Astrocyte of the cerebellum (primary cell): ENCODE measurements around the gene PHC1.

ENCODE experiments used
- DNase-seq: peaks from one replicate; pipeline ENCODE4 v3.0.0-alpha.2; 2011; ENCODE audit warnings: low read depth
- H3K4me3 ChIP-seq: 2 replicates; pipeline ENCODE4 v1.5.1; 2011; ENCODE audit warnings: mild to moderate bottlenecking, low read depth, low read length, moderate library complexity
- in situ Hi-C: cut with HindIII; loops from 2 replicates; pipeline ENCODE4 v1.10.0; 2017; ENCODE audit warnings: low sequenced_read_pairs
- TF ChIP-seq, protein P1 (sequence below): IDR thresholded peaks from 2 replicates; pipeline ENCODE4 v1.5.1; 2012; ENCODE audit warnings: low read length, low read depth, moderate library complexity, mild to moderate bottlenecking; ENCODE audit errors: missing control alignments

PHC1 gene

GRCh38 chr12:8948701-8949341, 34.5 kb downstream of the PHC1 start:
- in situ Hi-C loops: no loop called here
- TF ChIP-seq, protein P1, sequence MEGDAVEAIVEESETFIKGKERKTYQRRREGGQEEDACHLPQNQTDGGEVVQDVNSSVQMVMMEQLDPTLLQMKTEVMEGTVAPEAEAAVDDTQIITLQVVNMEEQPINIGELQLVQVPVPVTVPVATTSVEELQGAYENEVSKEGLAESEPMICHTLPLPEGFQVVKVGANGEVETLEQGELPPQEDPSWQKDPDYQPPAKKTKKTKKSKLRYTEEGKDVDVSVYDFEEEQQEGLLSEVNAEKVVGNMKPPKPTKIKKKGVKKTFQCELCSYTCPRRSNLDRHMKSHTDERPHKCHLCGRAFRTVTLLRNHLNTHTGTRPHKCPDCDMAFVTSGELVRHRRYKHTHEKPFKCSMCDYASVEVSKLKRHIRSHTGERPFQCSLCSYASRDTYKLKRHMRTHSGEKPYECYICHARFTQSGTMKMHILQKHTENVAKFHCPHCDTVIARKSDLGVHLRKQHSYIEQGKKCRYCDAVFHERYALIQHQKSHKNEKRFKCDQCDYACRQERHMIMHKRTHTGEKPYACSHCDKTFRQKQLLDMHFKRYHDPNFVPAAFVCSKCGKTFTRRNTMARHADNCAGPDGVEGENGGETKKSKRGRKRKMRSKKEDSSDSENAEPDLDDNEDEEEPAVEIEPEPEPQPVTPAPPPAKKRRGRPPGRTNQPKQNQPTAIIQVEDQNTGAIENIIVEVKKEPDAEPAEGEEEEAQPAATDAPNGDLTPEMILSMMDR: no peak
- peak overlapping the region; percentile 92 for H3K4me3 ChIP-seq
- DNase-seq: no peak

GRCh38 chr12:8949342-8950220, 35.3 kb downstream of the PHC1 start, which contains the start of gene M6PR:
M6PR (minus strand) TSS chr12:8949645; CDS start chr12:8946404, 3,241 bp downstream.
- in situ Hi-C loops: no loop called here
- peak within 1 kb of the TSS; percentile 92 for H3K4me3 ChIP-seq
- peak; percentile 86 for DNase-seq
- TF ChIP-seq, protein P1: peak; percentile 60

GRCh38 chr12:8950221-8950527, 35.9 kb downstream of the PHC1 start:
- peak overlapping the region; percentile 92 for H3K4me3 ChIP-seq
- DNase-seq: no peak
- in situ Hi-C loops: no loop called here
- TF ChIP-seq, protein P1: no peak

GRCh38 chr12:8950702-8951478, 36.6 kb downstream of the PHC1 start:
- TF ChIP-seq, protein P1: no peak
- in situ Hi-C loops: no loop called here
- H3K4me3 ChIP-seq: peak overlapping the region; percentile 92
- DNase-seq: no peak

DNA sequence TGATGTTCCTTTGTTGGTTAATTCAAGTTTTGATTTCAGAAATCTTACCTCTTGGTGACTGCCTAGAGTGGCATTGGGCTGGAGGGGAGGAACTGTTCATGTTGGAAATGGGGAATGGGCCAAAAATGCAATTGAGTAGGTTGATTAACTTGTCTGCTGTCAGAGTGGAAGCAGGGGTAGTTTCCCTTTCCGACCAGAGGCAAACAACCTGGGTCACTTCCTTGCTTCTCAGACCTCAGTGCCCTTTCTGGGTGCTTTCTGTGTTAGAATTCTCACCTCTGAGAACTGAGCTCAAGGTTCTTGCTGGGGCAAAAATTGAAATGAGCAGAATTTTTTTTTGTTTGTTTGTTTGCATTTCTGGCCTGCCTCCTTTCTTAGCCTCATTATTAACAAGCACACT, 37.4 kb downstream of the PHC1 start:
- in situ Hi-C loops: no loop called here
- TF ChIP-seq, protein P1: no peak
- DNase-seq: no peak
- no peak overlapping the region for H3K4me3 ChIP-seq

DNA sequence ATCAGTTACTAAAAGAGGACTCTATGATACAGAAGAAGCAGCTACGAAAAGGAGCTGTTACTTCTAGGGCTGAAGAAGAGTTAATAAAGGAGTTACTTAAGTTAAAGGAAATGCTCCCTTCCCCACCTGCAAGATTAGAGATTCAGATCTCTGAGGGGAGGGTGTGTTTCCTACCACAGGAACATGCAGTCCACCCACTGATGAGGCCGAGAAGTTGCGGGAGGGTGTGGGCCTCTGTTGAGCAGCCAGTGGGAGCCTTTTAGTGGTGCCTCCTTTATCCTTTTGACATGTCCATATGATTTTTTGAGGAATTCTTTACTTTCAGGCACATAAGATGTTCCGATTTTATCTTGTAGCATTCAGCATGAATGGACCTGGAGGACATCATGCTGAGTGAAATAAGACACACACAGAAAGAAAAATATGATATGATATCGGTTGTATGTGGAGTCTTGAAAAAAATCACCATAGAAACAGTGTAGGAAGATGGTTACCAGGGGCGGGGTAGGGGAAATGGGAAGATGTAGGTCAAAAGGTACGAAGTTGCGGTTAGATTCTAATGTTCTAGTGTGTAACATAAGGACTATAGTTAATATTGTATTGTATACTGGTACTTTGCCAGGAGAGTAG, 39.6 kb downstream of the PHC1 start:
- TF ChIP-seq, protein P1: no peak
- H3K4me3 ChIP-seq: no peak overlapping the region
- in situ Hi-C loops: no loop called here
- no peak for DNase-seq
